K562 (cell line): ENCODE measurements around the gene HOXB1. TPM values are rescaled to one million over a fixed set of nuclear protein-coding genes. Genes with fewer than 3 reads are reported as not detected.

Source experiments
- BHLHE40 ChIP-seq: IDR thresholded peaks from 2 replicates; pipeline ENCODE4 v1.6.1; 2011; ENCODE audit warnings: low read length, improper control_type of control experiment
- E2F3 ChIP-seq: fragments of 250-450 bp; sonication (Bioruptor Pico); IDR thresholded peaks from 2 replicates; pipeline ENCODE4 v1.4.0; 2020; ENCODE audit warnings: mild to moderate bottlenecking
- MYNN ChIP-seq, 2 experiments: sonication (generic); formaldehyde crosslinking in 1 of 2; IDR thresholded peaks; 2 replicates each; pipeline versions ENCODE4 v1.5.0 to v1.6.1; 2016 to 2020; ENCODE audit warnings: antibody characterized with exemption in 1 of 2, missing genetic modification reagents in 1 of 2
- NR2F6 ChIP-seq: fragments of 450-650 bp; formaldehyde crosslinking; IDR thresholded peaks from 2 replicates; pipeline ENCODE4 v1.4.0; 2020; ENCODE audit warnings: mild to moderate bottlenecking
- PHF8 ChIP-seq: fragments of 200-600 bp; sonication (generic); IDR thresholded peaks from 2 replicates; pipeline ENCODE4 v1.6.1; 2012; ENCODE audit warnings: mixed run types, mild to moderate bottlenecking, inconsistent platforms, low read length, moderate library complexity, borderline replicate concordance
- SMAD3 ChIP-seq: fragments of 450-650 bp; formaldehyde crosslinking; conservative IDR thresholded peaks from 2 replicates; pipeline ENCODE4 v1.4.0; 2020; ENCODE audit warnings: mild to moderate bottlenecking
- SUPT5H ChIP-seq: fragments of 450-650 bp; IDR thresholded peaks from 2 replicates; pipeline ENCODE4 v1.6.1; 2016
- THRAP3 ChIP-seq: fragments of 450-650 bp; IDR thresholded peaks from 2 replicates; pipeline ENCODE4 v1.6.1; 2016; ENCODE audit warnings: mild to moderate bottlenecking, inconsistent platforms, borderline replicate concordance
- ZBTB1 ChIP-seq: sonication (generic); formaldehyde crosslinking; IDR thresholded peaks from 2 replicates; pipeline ENCODE4 v1.8.1; 2023; ENCODE audit warnings: missing genetic modification reagents, low read depth, mild to moderate bottlenecking, borderline replicate concordance
- ZNF445 ChIP-seq: fragments of 250-450 bp; sonication (Bioruptor Pico); IDR thresholded peaks from 2 replicates; pipeline ENCODE4 v1.4.0; 2020; ENCODE audit warnings: low read depth, mild to moderate bottlenecking, moderate library complexity
- polyA plus RNA-seq, 8 experiments: library from polyadenylated mRNA; depleted of rRNA in 4 of 8; stranded (reverse) in 5 of 8; unstranded in 3 of 8; fragments of >200 nt; fragmentation: Nextera tagmentation in 2 of 8; fragmentation: Illumina TruSeq in 1 of 8; extraction: Ambion mirVana in 2 of 8; extraction: Trizol in 1 of 8; gene quantifications; 2 replicates each; pipeline versions ENCODE4 v1.2.1 to v1.2.3, GENCODE V29; 2011 to 2014; ENCODE audit warnings: inconsistent platforms in 1 of 8, missing spikeins in 1 of 8
- total RNA-seq, 7 experiments: library from RNA; depleted of rRNA in 6 of 7; stranded (reverse); fragments of >200 nt in 6 of 7; fragmentation: Illumina TruSeq in 2 of 7; extraction: Trizol in 2 of 7; gene quantifications; 2 replicates each; pipeline versions ENCODE4 v1.2.1 to v1.2.3, GENCODE V29; 2011 to 2021; ENCODE audit warnings: low replicate concordance in 1 of 7
- TF ChIP-seq, protein P1 (sequence below): fragments of 450-650 bp; IDR thresholded peaks from 2 replicates; pipeline ENCODE4 v1.6.1; 2016; ENCODE audit warnings: low read depth
- TF ChIP-seq, protein P2 (sequence below): fragments of 250-450 bp; sonication (Bioruptor Pico); IDR thresholded peaks from 2 replicates; pipeline ENCODE4 v1.5.0; 2021
- TF ChIP-seq, protein P3 (sequence below): sonication (generic); formaldehyde crosslinking; IDR thresholded peaks from 2 replicates; pipeline ENCODE4 v1.8.1; 2023; ENCODE audit warnings: missing genetic modification reagents, mild to moderate bottlenecking, borderline replicate concordance

HOXB1 gene
- total and polyA plus RNA-seq, 9 of the 15 experiments (the other 6 are each of a cell fraction or from before 2014, with no cell fraction given): 0.04 TPM; not detected in 8

DNA sequence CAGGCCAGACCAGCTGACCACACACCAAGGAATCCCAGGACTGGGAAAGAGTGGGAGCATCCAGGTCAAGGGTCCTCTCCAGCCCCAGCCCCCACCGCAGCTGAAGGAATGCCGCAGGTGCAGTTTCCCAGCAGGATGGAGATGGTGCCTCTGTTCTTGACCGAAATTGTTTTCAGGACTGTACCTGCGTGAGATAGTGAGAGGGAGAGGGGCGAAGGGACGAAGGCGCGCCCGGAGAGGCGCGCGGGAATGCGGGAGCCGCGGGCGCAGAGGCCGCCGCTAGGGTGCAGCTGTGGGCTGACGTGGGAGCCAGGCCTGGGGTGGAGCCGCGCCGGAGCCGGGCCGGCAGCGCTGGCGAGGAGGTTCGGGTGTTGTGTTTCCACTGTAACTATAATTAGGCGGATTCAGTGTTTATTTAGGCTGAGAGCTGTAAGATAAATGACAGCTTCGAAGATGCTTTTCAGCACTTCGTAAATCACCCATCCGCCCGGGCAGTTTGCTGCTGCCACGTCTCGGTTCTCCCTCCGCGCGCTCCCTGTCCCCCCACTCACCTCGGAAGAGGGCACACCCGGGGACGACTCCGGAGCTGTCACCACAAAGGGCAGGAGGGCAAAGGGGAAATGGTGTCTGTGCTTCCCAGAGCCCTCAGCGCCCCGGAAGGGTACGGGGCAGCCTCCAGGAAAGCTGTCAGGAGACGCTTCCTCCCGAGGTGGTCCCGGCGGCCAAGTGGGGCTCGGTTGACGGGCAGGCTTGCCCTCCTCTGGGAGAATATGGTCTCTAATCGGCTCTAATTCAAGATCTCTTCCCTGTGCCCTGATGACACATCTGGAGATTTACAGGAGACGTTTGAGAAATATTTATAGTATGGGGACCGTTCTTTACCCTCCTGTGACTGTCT is 38.2 kb downstream of the HOXB1 start (continued):
- TF ChIP-seq ZNF445 (CRISPR knock-in tag) (no peak), E2F3 (CRISPR knock-in tag) (peak; percentile 81; the same call in 1 of the 2 replicates), SUPT5H (no peak), MYNN (IDR thresholded peaks at IDR 0.05) (no peak), MYNN (CRISPR knock-in tag; IDR thresholded peaks at IDR 0.05) (no peak), SMAD3 (CRISPR knock-in tag) (no peak), PHF8 (peak; percentile 23; the same call in 1 of the 2 replicates), ZBTB1 (no peak), THRAP3 (no peak), NR2F6 (CRISPR knock-in tag) (no peak), BHLHE40 (peak; percentile 32; the same call in 1 of the 2 replicates)
- TF ChIP-seq, protein P1, sequence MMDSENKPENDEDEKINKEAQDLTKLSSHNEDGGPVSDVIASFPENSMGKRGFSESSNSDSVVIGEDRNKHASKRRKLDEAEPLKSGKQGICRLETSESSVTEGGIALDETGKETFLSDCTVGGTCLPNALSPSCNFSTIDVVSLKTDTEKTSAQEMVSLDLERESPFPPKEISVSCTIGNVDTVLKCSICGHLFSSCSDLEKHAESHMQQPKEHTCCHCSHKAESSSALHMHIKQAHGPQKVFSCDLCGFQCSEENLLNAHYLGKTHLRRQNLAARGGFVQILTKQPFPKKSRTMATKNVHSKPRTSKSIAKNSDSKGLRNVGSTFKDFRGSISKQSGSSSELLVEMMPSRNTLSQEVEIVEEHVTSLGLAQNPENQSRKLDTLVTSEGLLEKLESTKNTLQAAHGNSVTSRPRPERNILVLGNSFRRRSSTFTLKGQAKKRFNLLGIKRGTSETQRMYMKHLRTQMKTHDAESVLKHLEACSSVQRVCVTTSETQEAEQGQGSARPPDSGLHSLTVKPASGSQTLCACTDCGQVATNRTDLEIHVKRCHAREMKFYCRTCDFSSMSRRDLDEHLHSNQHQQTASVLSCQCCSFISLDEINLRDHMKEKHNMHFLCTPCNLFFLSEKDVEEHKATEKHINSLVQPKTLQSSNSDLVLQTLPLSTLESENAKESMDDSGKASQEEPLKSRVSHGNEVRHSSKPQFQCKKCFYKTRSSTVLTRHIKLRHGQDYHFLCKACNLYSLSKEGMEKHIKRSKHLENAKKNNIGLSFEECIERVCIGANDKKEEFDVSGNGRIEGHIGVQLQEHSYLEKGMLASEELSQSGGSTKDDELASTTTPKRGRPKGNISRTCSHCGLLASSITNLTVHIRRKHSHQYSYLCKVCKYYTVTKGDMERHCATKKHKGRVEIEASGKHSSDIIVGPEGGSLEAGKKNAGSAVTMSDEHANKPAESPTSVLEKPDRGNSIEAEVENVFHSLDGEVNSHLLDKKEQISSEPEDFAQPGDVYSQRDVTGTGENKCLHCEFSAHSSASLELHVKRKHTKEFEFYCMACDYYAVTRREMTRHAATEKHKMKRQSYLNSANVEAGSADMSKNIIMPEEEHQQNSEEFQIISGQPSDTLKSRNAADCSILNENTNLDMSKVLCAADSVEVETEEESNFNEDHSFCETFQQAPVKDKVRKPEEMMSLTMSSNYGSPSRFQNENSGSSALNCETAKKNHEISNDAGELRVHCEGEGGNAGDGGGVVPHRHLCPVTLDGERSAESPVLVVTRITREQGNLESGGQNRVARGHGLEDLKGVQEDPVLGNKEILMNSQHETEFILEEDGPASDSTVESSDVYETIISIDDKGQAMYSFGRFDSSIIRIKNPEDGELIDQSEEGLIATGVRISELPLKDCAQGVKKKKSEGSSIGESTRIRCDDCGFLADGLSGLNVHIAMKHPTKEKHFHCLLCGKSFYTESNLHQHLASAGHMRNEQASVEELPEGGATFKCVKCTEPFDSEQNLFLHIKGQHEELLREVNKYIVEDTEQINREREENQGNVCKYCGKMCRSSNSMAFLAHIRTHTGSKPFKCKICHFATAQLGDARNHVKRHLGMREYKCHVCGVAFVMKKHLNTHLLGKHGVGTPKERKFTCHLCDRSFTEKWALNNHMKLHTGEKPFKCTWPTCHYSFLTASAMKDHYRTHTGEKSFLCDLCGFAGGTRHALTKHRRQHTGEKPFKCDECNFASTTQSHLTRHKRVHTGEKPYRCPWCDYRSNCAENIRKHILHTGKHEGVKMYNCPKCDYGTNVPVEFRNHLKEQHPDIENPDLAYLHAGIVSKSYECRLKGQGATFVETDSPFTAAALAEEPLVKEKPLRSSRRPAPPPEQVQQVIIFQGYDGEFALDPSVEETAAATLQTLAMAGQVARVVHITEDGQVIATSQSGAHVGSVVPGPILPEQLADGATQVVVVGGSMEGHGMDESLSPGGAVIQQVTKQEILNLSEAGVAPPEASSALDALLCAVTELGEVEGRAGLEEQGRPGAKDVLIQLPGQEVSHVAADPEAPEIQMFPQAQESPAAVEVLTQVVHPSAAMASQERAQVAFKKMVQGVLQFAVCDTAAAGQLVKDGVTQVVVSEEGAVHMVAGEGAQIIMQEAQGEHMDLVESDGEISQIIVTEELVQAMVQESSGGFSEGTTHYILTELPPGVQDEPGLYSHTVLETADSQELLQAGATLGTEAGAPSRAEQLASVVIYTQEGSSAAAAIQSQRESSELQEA: no peak
- TF ChIP-seq, protein P2, sequence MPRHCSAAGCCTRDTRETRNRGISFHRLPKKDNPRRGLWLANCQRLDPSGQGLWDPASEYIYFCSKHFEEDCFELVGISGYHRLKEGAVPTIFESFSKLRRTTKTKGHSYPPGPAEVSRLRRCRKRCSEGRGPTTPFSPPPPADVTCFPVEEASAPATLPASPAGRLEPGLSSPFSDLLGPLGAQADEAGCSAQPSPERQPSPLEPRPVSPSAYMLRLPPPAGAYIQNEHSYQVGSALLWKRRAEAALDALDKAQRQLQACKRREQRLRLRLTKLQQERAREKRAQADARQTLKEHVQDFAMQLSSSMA (CRISPR knock-in tag): no peak
- TF ChIP-seq, protein P3, sequence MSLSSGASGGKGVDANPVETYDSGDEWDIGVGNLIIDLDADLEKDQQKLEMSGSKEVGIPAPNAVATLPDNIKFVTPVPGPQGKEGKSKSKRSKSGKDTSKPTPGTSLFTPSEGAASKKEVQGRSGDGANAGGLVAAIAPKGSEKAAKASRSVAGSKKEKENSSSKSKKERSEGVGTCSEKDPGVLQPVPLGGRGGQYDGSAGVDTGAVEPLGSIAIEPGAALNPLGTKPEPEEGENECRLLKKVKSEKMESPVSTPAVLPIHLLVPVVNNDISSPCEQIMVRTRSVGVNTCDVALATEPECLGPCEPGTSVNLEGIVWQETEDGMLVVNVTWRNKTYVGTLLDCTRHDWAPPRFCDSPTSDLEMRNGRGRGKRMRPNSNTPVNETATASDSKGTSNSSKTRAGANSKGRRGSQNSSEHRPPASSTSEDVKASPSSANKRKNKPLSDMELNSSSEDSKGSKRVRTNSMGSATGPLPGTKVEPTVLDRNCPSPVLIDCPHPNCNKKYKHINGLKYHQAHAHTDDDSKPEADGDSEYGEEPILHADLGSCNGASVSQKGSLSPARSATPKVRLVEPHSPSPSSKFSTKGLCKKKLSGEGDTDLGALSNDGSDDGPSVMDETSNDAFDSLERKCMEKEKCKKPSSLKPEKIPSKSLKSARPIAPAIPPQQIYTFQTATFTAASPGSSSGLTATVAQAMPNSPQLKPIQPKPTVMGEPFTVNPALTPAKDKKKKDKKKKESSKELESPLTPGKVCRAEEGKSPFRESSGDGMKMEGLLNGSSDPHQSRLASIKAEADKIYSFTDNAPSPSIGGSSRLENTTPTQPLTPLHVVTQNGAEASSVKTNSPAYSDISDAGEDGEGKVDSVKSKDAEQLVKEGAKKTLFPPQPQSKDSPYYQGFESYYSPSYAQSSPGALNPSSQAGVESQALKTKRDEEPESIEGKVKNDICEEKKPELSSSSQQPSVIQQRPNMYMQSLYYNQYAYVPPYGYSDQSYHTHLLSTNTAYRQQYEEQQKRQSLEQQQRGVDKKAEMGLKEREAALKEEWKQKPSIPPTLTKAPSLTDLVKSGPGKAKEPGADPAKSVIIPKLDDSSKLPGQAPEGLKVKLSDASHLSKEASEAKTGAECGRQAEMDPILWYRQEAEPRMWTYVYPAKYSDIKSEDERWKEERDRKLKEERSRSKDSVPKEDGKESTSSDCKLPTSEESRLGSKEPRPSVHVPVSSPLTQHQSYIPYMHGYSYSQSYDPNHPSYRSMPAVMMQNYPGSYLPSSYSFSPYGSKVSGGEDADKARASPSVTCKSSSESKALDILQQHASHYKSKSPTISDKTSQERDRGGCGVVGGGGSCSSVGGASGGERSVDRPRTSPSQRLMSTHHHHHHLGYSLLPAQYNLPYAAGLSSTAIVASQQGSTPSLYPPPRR (CRISPR knock-in tag): no peak
